ENCODE results near the gene EMP2. TPM values are rescaled to one million over a fixed set of nuclear protein-coding genes. Genes with fewer than 3 reads are reported as not detected.
"Not testable (repeated sequence)": the region's sequence is repeated elsewhere in the genome, so short reads cannot be mapped to it uniquely, and the experiment has no call there.

EMP2 gene
- total RNA-seq, 1 donor from 2014 or later, result 110 TPM

- intact Hi-C loops (cut with DNase I), result loop anchor here (10.0 kb wide), 2 partner anchors 163 to 403 kb away; no protein-coding TSS in a partner anchor
- DNase-seq (ENCODE audit: missing footprints) (no peak), ATAC-seq (no peak)
Observed at GRCh38 chr16:10511829-10512228, 68.6 kb downstream of the EMP2 start.

- intact Hi-C loops (cut with DNase I), result loop anchor here (10.0 kb wide), 2 partner anchors 165 to 405 kb away; no protein-coding TSS in a partner anchor
- ATAC-seq (no peak), DNase-seq (ENCODE audit: missing footprints) (no peak)
Observed at GRCh38 chr16:10510279-10510678, 70.1 kb downstream of the EMP2 start.

- no peak for DNase-seq (ENCODE audit: missing footprints)
- intact Hi-C loops (cut with DNase I), result loop anchor here (1.0 to 10.0 kb wide), 4 partner anchors 165 to 405 kb away; no protein-coding TSS in a partner anchor
- ATAC-seq, result peak; percentile 92
Observed at GRCh38 chr16:10509534-10510025, 70.8 kb downstream of the EMP2 start.

GRCh38 chr16:10505286-10505685, 75.1 kb downstream of the EMP2 start:
- not testable (repeated sequence) for ATAC-seq; DNase-seq (ENCODE audit: missing footprints)
- intact Hi-C loops (cut with DNase I), result loop anchor here (5.0 kb wide), 1 partner anchor 248 kb away; no protein-coding TSS in a partner anchor

GRCh38 chr16:10504404-10504885, 76.0 kb downstream of the EMP2 start:
- ATAC-seq, result no peak
- intact Hi-C loops (cut with DNase I), result no loop called here
- no peak for DNase-seq (ENCODE audit: missing footprints)

- intact Hi-C loops (cut with DNase I), result no loop called here
- no peak for ATAC-seq
- DNase-seq (ENCODE audit: missing footprints), result no peak
Observed at GRCh38 chr16:10502776-10503175, 77.6 kb downstream of the EMP2 start.

GRCh38 chr16:10501016-10501607, 79.3 kb downstream of the EMP2 start:
- ATAC-seq, result no peak
- intact Hi-C loops (cut with DNase I), result no loop called here

GRCh38 chr16:10500582-10500981, 79.8 kb downstream of the EMP2 start:
- intact Hi-C loops (cut with DNase I), result no loop called here
- no peak for DNase-seq (ENCODE audit: missing footprints)
- no peak for ATAC-seq

More at GRCh38 chr16:10501016-10501607, 79.3 kb downstream of the EMP2 start:
- no peak for DNase-seq (ENCODE audit: missing footprints)

- DNase-seq (ENCODE audit: missing footprints) (no peak), ATAC-seq (no peak)
- intact Hi-C loops (cut with DNase I), result no loop called here
Observed at GRCh38 chr16:10497132-10498101, 83.0 kb downstream of the EMP2 start.

GRCh38 chr16:10495031-10495345, 85.4 kb downstream of the EMP2 start:
- intact Hi-C loops (cut with DNase I), result no loop called here
- DNase-seq (ENCODE audit: missing footprints) (no peak), ATAC-seq (no peak)

GRCh38 chr16:10494343-10495030, 85.9 kb downstream of the EMP2 start:
- intact Hi-C loops (cut with DNase I), result no loop called here
- DNase-seq (ENCODE audit: missing footprints) (no peak), ATAC-seq (no peak)

GRCh38 chr16:10493276-10493675, 87.1 kb downstream of the EMP2 start:
- DNase-seq (ENCODE audit: missing footprints) (no peak), ATAC-seq (no peak)
- intact Hi-C loops (cut with DNase I), result no loop called here

- intact Hi-C loops (cut with DNase I), result no loop called here
- ATAC-seq (no peak), DNase-seq (ENCODE audit: missing footprints) (no peak)
Observed at GRCh38 chr16:10490141-10490540, 90.3 kb downstream of the EMP2 start.

- DNase-seq (ENCODE audit: missing footprints) (no peak), ATAC-seq (no peak)
- intact Hi-C loops (cut with DNase I), result no loop called here
Observed at GRCh38 chr16:10485698-10486382, 94.6 kb downstream of the EMP2 start.

GRCh38 chr16:10485159-10485558, 95.2 kb downstream of the EMP2 start:
- DNase-seq (ENCODE audit: missing footprints) (no peak), ATAC-seq (no peak)
- intact Hi-C loops (cut with DNase I), result no loop called here

GRCh38 chr16:10480151-10480550, 100.2 kb downstream of the EMP2 start:
- no peak for ATAC-seq
- intact Hi-C loops (cut with DNase I), result no loop called here
- no peak for DNase-seq (ENCODE audit: missing footprints)
